ENCODE results near the gene DTD1. TPM values are rescaled to one million over a fixed set of nuclear protein-coding genes. Genes with fewer than 3 reads are reported as not detected.
A peak's percentile ranks its signal among the peaks of the same experiment; 100 is the strongest.

Gene DTD1
- total and polyA plus RNA-seq, 2 of the 13 experiments (the other 11 are each of a cell fraction or from before 2014, with no cell fraction given) = 41.2 to 79.3 TPM

DNA sequence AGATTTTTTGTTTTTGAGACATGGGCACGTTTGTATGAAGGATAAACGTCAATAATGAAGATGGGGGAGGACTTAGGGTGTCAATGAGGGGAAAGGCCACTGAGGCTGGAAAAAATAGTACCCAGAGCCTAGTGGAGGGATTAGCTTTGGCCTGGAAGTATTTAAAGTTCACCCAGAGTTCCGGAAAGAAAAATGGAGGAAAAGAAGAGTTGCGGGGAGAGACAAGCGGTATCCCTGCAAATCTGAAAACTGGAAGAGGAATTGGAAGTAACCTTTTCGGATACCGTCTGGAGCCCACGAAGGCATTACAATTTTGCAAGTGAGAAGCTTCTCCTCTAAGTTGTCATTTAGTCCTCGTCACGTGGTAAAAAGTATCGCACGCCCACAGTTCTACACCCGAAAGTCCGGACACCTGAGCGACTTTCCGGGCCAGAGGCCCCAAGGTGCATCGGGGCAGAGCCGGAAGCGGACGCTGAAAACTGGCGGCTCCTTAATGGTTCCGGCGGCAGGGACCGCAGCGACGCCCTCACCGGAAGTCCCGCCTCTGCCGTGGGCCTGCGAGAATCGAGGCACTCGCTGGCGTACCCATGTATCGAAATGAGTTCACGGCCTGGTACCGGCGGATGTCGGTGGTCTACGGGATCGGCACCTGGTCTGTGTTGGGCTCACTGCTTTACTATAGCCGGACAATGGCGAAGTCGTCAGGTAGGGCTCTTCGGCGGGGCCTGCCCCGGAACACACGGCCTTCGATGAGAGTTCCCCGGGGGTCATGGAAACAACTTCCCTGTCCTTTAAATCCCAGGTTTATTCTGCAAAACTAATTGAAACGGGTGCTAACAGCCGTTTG is 20.7 kb upstream of the DTD1 start, which contains the start of gene SMIM26 (continued):
- TF ChIP-seq, protein P1, sequence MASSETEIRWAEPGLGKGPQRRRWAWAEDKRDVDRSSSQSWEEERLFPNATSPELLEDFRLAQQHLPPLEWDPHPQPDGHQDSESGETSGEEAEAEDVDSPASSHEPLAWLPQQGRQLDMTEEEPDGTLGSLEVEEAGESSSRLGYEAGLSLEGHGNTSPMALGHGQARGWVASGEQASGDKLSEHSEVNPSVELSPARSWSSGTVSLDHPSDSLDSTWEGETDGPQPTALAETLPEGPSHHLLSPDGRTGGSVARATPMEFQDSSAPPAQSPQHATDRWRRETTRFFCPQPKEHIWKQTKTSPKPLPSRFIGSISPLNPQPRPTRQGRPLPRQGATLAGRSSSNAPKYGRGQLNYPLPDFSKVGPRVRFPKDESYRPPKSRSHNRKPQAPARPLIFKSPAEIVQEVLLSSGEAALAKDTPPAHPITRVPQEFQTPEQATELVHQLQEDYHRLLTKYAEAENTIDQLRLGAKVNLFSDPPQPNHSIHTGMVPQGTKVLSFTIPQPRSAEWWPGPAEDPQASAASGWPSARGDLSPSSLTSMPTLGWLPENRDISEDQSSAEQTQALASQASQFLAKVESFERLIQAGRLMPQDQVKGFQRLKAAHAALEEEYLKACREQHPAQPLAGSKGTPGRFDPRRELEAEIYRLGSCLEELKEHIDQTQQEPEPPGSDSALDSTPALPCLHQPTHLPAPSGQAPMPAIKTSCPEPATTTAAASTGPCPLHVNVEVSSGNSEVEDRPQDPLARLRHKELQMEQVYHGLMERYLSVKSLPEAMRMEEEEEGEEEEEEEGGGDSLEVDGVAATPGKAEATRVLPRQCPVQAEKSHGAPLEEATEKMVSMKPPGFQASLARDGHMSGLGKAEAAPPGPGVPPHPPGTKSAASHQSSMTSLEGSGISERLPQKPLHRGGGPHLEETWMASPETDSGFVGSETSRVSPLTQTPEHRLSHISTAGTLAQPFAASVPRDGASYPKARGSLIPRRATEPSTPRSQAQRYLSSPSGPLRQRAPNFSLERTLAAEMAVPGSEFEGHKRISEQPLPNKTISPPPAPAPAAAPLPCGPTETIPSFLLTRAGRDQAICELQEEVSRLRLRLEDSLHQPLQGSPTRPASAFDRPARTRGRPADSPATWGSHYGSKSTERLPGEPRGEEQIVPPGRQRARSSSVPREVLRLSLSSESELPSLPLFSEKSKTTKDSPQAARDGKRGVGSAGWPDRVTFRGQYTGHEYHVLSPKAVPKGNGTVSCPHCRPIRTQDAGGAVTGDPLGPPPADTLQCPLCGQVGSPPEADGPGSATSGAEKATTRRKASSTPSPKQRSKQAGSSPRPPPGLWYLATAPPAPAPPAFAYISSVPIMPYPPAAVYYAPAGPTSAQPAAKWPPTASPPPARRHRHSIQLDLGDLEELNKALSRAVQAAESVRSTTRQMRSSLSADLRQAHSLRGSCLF (CRISPR knock-in tag; IDR thresholded peaks at IDR 0.05; ENCODE audit: borderline replicate concordance) = peak; percentile 10; the same call in 1 of the 2 replicates
- TF ChIP-seq ZNF20 (CRISPR knock-in tag; IDR thresholded peaks at IDR 0.05) (0 out of 2 replicates have a peak, but pooled peaks have one; percentile 83), ZMYM2 (CRISPR knock-in tag; IDR thresholded peaks at IDR 0.05) (no peak), FOSL2 (CRISPR knock-in tag; IDR thresholded peaks at IDR 0.05) (peak; percentile 61; the same call in 1 of the 2 replicates), FOXP1 (IDR thresholded peaks at IDR 0.05) (no peak), FOXP1 (CRISPR knock-in tag; IDR thresholded peaks at IDR 0.05) (no peak), YEATS2 (CRISPR knock-in tag; IDR thresholded peaks at IDR 0.05; ENCODE audit: borderline replicate concordance) (peak; percentile 99), ZNF569 (CRISPR knock-in tag; IDR thresholded peaks at IDR 0.05; ENCODE audit: borderline replicate concordance) (peak; percentile 83; the same call in 1 of the 2 replicates), ZNF883 (CRISPR knock-in tag; IDR thresholded peaks at IDR 0.05; ENCODE audit: not compliant biosample characterization) (peak; percentile 97), POLR2G (IDR thresholded peaks at IDR 0.05; ENCODE audit: low read depth, low read length) (peak; percentile 97)
- TF ChIP-seq, protein P2, sequence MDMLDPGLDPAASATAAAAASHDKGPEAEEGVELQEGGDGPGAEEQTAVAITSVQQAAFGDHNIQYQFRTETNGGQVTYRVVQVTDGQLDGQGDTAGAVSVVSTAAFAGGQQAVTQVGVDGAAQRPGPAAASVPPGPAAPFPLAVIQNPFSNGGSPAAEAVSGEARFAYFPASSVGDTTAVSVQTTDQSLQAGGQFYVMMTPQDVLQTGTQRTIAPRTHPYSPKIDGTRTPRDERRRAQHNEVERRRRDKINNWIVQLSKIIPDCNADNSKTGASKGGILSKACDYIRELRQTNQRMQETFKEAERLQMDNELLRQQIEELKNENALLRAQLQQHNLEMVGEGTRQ (IDR thresholded peaks at IDR 0.05; ENCODE audit: low read depth, low read length) = peak; percentile 90
- TF ChIP-seq, protein P2 (CRISPR knock-in tag; IDR thresholded peaks at IDR 0.05; ENCODE audit: borderline replicate concordance) = peak; percentile 93
- TF ChIP-seq, protein P3, sequence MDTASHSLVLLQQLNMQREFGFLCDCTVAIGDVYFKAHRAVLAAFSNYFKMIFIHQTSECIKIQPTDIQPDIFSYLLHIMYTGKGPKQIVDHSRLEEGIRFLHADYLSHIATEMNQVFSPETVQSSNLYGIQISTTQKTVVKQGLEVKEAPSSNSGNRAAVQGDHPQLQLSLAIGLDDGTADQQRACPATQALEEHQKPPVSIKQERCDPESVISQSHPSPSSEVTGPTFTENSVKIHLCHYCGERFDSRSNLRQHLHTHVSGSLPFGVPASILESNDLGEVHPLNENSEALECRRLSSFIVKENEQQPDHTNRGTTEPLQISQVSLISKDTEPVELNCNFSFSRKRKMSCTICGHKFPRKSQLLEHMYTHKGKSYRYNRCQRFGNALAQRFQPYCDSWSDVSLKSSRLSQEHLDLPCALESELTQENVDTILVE (CRISPR knock-in tag; IDR thresholded peaks at IDR 0.05) = peak; percentile 85
- TF ChIP-seq, protein P4, sequence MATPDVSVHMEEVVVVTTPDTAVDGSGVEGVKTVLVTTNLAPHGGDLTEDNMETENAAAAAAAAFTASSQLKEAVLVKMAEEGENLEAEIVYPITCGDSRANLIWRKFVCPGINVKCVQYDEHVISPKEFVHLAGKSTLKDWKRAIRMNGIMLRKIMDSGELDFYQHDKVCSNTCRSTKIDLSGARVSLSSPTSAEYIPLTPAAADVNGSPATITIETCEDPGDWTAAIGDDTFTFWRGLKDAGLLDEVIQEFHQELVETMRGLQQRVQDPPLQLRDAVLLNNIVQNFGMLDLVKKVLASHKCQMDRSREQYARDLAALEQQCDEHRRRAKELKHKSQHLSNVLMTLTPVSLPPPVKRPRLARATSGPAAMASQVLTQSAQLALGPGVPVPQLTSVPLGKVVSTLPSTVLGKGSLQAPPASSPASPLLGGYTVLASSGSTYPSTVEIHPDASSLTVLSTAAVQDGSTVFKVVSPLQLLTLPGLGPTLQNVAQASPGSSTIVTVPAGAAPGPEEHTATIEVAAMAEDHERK (CRISPR knock-in tag; IDR thresholded peaks at IDR 0.05; ENCODE audit: low read depth) = peak; percentile 54; the same call in 1 of the 2 replicates
- TF ChIP-seq, protein P5, sequence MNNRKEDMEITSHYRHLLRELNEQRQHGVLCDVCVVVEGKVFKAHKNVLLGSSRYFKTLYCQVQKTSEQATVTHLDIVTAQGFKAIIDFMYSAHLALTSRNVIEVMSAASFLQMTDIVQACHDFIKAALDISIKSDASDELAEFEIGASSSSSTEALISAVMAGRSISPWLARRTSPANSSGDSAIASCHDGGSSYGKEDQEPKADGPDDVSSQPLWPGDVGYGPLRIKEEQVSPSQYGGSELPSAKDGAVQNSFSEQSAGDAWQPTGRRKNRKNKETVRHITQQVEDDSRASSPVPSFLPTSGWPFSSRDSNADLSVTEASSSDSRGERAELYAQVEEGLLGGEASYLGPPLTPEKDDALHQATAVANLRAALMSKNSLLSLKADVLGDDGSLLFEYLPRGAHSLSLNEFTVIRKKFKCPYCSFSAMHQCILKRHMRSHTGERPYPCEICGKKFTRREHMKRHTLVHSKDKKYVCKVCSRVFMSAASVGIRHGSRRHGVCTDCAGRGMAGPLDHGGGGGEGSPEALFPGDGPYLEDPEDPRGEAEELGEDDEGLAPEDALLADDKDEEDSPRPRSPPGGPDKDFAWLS (CRISPR knock-in tag; IDR thresholded peaks at IDR 0.05; ENCODE audit: borderline replicate concordance) = no peak
